Neural cell (in vitro differentiated cells): ENCODE measurements around the gene PTPRD. TPM values are rescaled to one million over a fixed set of nuclear protein-coding genes. Genes with fewer than 3 reads are reported as not detected.

Experiments used
- H2AFZ ChIP-seq: fragments of 200-600, 300-800 bp; sonication (generic), shearing (Covaris generic); 2 replicates; pipeline ENCODE4 v1.6.0; 2014; ENCODE audit warnings: low read depth, mild to moderate bottlenecking, antibody characterized with exemption, low read length, moderate library complexity
- H3F3A ChIP-seq: fragments of 200-600 bp; shearing (Covaris generic); 2 replicates; pipeline ENCODE4 v1.6.1; 2016; ENCODE audit warnings: mild to moderate bottlenecking, moderate library complexity, mixed read lengths, antibody characterized with exemption, low read length; ENCODE audit not compliant: insufficient read depth, poor library complexity, severe bottlenecking
- H3K27ac ChIP-seq: fragments of 200-600, 300-800 bp; sonication (generic), shearing (Covaris generic); 2 replicates; pipeline ENCODE4 v1.5.1; 2014; ENCODE audit warnings: mild to moderate bottlenecking, low read length, moderate library complexity
- H3K27me3 ChIP-seq: fragments of 300-800, 200-600 bp; sonication (generic), shearing (Covaris generic); 2 replicates; pipeline ENCODE4 v1.6.0; 2014; ENCODE audit warnings: mild to moderate bottlenecking, low read depth, low read length, moderate library complexity; ENCODE audit not compliant: insufficient read depth
- H3K36me3 ChIP-seq: fragments of 300-800, 200-600 bp; sonication (generic), shearing (Covaris generic); 2 replicates; pipeline ENCODE4 v1.5.1; 2014; ENCODE audit warnings: mild to moderate bottlenecking, antibody characterized with exemption, low read length, moderate library complexity; ENCODE audit not compliant: insufficient read depth
- H3K4me2 ChIP-seq: fragments of 300-800, 200-600 bp; sonication (generic), shearing (Covaris generic); 2 replicates; pipeline ENCODE4 v1.6.0; 2014; ENCODE audit warnings: mild to moderate bottlenecking, low read length
- H3K4me3 ChIP-seq: fragments of 300-800, 200-600 bp; sonication (generic), shearing (Covaris generic); 2 replicates; pipeline ENCODE4 v1.5.1; 2014; ENCODE audit warnings: mild to moderate bottlenecking, low read length, moderate library complexity
- H3K79me2 ChIP-seq: fragments of 200-600 bp; shearing (Covaris generic); replicated peaks from 2 replicates; pipeline ENCODE4 v1.6.0; 2014; ENCODE audit warnings: mild to moderate bottlenecking, low read length, moderate library complexity; ENCODE audit not compliant: insufficient read depth
- H3K9ac ChIP-seq: fragments of 300-800, 200-600 bp; sonication (generic), shearing (Covaris generic); 2 replicates; pipeline ENCODE4 v1.6.1; 2016; ENCODE audit warnings: mild to moderate bottlenecking, low read length, mixed read lengths
- H3K9me2 ChIP-seq: fragments of 200-600 bp; shearing (Covaris generic); 2 replicates; pipeline ENCODE4 v1.6.1; 2016; ENCODE audit warnings: mild to moderate bottlenecking, low read length, mixed read lengths; ENCODE audit not compliant: insufficient read depth
- H3K9me3 ChIP-seq: fragments of 200-600, 300-800 bp; sonication (generic), shearing (Covaris generic); 2 replicates; pipeline ENCODE4 v1.6.1; 2016; ENCODE audit warnings: mild to moderate bottlenecking, mixed run types, low read length, moderate library complexity, mixed read lengths
- H4K20me1 ChIP-seq: fragments of 200-600 bp; shearing (Covaris generic); 2 replicates; pipeline ENCODE4 v1.6.1; 2016; ENCODE audit warnings: mild to moderate bottlenecking, mixed run types; ENCODE audit not compliant: insufficient read depth
- EP300 ChIP-seq: fragments of 450-650 bp; conservative IDR thresholded peaks from 2 replicates; pipeline ENCODE4 v1.6.1; 2014; ENCODE audit warnings: antibody characterized with exemption, mild to moderate bottlenecking, moderate library complexity; ENCODE audit not compliant: poor library complexity, severe bottlenecking
- EZH2 ChIP-seq: fragments of 200-600, 300-800 bp; shearing (Covaris generic), sonication (generic); IDR thresholded peaks from 2 replicates; pipeline ENCODE4 v1.6.1; 2014; ENCODE audit warnings: antibody characterized with exemption, low read length, borderline replicate concordance, mild to moderate bottlenecking; ENCODE audit not compliant: insufficient read depth, poor library complexity, severe bottlenecking
- MXI1 ChIP-seq: fragments of 450-650 bp; conservative IDR thresholded peaks from 2 replicates; pipeline ENCODE4 v1.6.1; 2014; ENCODE audit warnings: antibody characterized with exemption, mild to moderate bottlenecking; ENCODE audit not compliant: poor library complexity, severe bottlenecking
- POLR2AphosphoS5 ChIP-seq: IDR thresholded peaks from 2 replicates; pipeline ENCODE4 v1.6.1; 2012
- RAD21 ChIP-seq: fragments of 450-650 bp; conservative IDR thresholded peaks from 2 replicates; pipeline ENCODE4 v1.6.1; 2014; ENCODE audit warnings: antibody characterized with exemption, mild to moderate bottlenecking, moderate library complexity
- REST ChIP-seq: IDR thresholded peaks from 2 replicates; pipeline ENCODE4 v1.6.1; 2012; ENCODE audit warnings: borderline replicate concordance
- SMC3 ChIP-seq: fragments of 450-650 bp; conservative IDR thresholded peaks from 2 replicates; pipeline ENCODE4 v1.6.1; 2014; ENCODE audit warnings: antibody characterized with exemption, mild to moderate bottlenecking, moderate library complexity; ENCODE audit not compliant: poor library complexity
- TAF1 ChIP-seq: IDR thresholded peaks from 2 replicates; pipeline ENCODE4 v1.6.1; 2012; ENCODE audit warnings: low read depth
- polyA plus RNA-seq: library from polyadenylated mRNA; depleted of rRNA; stranded (reverse); fragments of >200 nt; gene quantifications from 2 replicates; pipeline ENCODE4 v1.2.3, GENCODE V29; 2014
- TF ChIP-seq, protein P1 (sequence below): fragments of 450-650 bp; IDR thresholded peaks from 2 replicates; pipeline ENCODE4 v1.5.1; 2014; ENCODE audit warnings: antibody characterized with exemption, mild to moderate bottlenecking, moderate library complexity; ENCODE audit not compliant: poor library complexity, severe bottlenecking

PTPRD gene
- polyA plus RNA-seq, 1 donor from 2014 or later, result 143 TPM

GRCh38 chr9:9817176-9817575 is 795.6 kb downstream of the PTPRD start:
- no peak overlapping the region for H2AFZ ChIP-seq

DNA sequence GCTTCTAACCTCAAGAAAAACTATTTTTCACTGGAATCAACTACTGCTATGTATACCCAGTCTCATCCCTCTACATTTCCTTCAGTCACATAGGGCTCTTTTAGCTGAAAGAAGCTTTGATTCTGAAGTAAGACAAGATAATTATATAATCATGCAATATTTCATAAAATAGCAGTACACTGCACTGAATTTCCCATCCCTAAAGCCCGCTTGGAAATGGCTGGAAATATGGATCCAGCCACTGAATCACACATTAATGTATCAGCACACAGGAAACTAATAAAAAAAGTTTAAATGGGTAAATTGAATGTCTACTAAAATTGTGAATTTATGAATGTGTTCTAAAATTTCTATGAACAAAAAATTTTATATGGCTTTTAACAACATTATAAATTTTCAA is 808.7 kb downstream of the PTPRD start:
- no peak overlapping the region for H3K9ac ChIP-seq
- H3K9me3 ChIP-seq, result no peaks in the 10 kb centered on the region
- H3K27ac ChIP-seq, result no peak overlapping the region
- TF ChIP-seq, protein P1, sequence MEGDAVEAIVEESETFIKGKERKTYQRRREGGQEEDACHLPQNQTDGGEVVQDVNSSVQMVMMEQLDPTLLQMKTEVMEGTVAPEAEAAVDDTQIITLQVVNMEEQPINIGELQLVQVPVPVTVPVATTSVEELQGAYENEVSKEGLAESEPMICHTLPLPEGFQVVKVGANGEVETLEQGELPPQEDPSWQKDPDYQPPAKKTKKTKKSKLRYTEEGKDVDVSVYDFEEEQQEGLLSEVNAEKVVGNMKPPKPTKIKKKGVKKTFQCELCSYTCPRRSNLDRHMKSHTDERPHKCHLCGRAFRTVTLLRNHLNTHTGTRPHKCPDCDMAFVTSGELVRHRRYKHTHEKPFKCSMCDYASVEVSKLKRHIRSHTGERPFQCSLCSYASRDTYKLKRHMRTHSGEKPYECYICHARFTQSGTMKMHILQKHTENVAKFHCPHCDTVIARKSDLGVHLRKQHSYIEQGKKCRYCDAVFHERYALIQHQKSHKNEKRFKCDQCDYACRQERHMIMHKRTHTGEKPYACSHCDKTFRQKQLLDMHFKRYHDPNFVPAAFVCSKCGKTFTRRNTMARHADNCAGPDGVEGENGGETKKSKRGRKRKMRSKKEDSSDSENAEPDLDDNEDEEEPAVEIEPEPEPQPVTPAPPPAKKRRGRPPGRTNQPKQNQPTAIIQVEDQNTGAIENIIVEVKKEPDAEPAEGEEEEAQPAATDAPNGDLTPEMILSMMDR, result no peak
- TF ChIP-seq REST, result peak; percentile 93
- TF ChIP-seq EP300, result peak; percentile 55
- no peaks in the 10 kb centered on the region for H4K20me1 ChIP-seq
- no peak overlapping the region for H3K4me2 ChIP-seq
- H3K36me3 ChIP-seq, result no peaks in the 10 kb centered on the region
- no peak overlapping the region for H2AFZ ChIP-seq
- no peaks in the 10 kb centered on the region for H3K9me2 ChIP-seq
- no peak overlapping the region for H3K4me3 ChIP-seq
- no peaks in the 10 kb centered on the region for H3F3A ChIP-seq
- no peaks in the 10 kb centered on the region for H3K79me2 ChIP-seq
- H3K27me3 ChIP-seq, result no peaks in the 10 kb centered on the region

More at GRCh38 chr9:9817176-9817575, 795.6 kb downstream of the PTPRD start:
- Histone ChIP-seq H3K9me3 (peaks cover 2% of the 10 kb centered on the region), H3K9me2 (no peaks in the 10 kb centered on the region), H3F3A (no peaks in the 10 kb centered on the region), H3K4me3 (no peak overlapping the region), H3K9ac (no peak overlapping the region), H3K27me3 (no peaks in the 10 kb centered on the region), H3K36me3 (no peaks in the 10 kb centered on the region), H3K79me2 (no peaks in the 10 kb centered on the region), H4K20me1 (no peaks in the 10 kb centered on the region), H3K4me2 (no peak overlapping the region), H3K27ac (no peak overlapping the region)
- TF ChIP-seq MXI1, result no peak
- TF ChIP-seq SMC3, result no peak
- TF ChIP-seq, protein P1, result no peak
- no peak for TF ChIP-seq POLR2AphosphoS5
- no peak for TF ChIP-seq TAF1
- TF ChIP-seq REST, result no peak
- TF ChIP-seq EZH2, result no peak
- no peak for TF ChIP-seq EP300
- no peak for TF ChIP-seq RAD21
